Caco-2 (cell line): ENCODE data around the gene C20orf202. TPM values are rescaled to one million over a fixed set of nuclear protein-coding genes. Genes with fewer than 3 reads are reported as not detected.
"Not testable (repeated sequence)": the region's sequence is repeated elsewhere in the genome, so short reads cannot be mapped to it uniquely, and the experiment has no call there.

Source experiments
- BruUV-seq: library from RNA; stranded (reverse); fragments of 400-500 nt; replicated peaks from 2 replicates; lab custom pipeline; 2021; lab: Mats Ljungman, UMichigan
- CTCF ChIA-PET: fragments of 300-600 bp; sonication (Branson Sonifier 250); formaldehyde crosslinking; loops from one replicate; lab custom pipeline; 2022; ENCODE audit warnings: antibody characterized with exemption; lab: Charles Lee
- POLR2A ChIA-PET: fragments of 300-600 bp; sonication (Branson Sonifier 250); formaldehyde crosslinking; loops from one replicate; lab custom pipeline; 2022; ENCODE audit warnings: antibody characterized with exemption; lab: Charles Lee
- DNase-seq, 2 experiments: peaks; one replicate each; pipeline versions ENCODE4 v3.0.0 to v3.0.0-alpha.2; 2020 to 2022
- H3K27me3 ChIP-seq: replicated peaks from 2 replicates; pipeline ENCODE4 v1.6.0; 2011; ENCODE audit warnings: low read length; ENCODE audit not compliant: control insufficient read depth, insufficient read depth
- H3K36me3 ChIP-seq: 2 replicates; pipeline ENCODE4 v1.5.1; 2011; ENCODE audit warnings: low read length; ENCODE audit not compliant: control insufficient read depth, insufficient read depth
- H3K4me1 ChIP-seq: fragments of 250-450 bp; sonication (Bioruptor Pico); 2 replicates; pipeline ENCODE4 v1.5.1; 2020; ENCODE audit warnings: mild to moderate bottlenecking
- H3K4me3 ChIP-seq: 2 replicates; pipeline ENCODE4 v1.5.1; 2011; ENCODE audit warnings: low read depth, mild to moderate bottlenecking, control low read depth, low read length
- H3K9me3 ChIP-seq: fragments of 250-450 bp; sonication (Bioruptor Pico); 2 replicates; pipeline ENCODE4 v1.5.1; 2020; ENCODE audit warnings: mild to moderate bottlenecking, moderate library complexity
- H3K27ac Mint-ChIP-seq: one replicate; pipeline ENCODE4 v1.8.0; 2022; ENCODE audit warnings: mixed read lengths; ENCODE audit not compliant: unreplicated experiment
- H3K27me3 Mint-ChIP-seq: one replicate; pipeline ENCODE4 v1.8.0; 2022; ENCODE audit warnings: mixed read lengths; ENCODE audit not compliant: insufficient read depth, unreplicated experiment
- H3K36me3 Mint-ChIP-seq: one replicate; pipeline ENCODE4 v1.8.0; 2022; ENCODE audit warnings: mild to moderate bottlenecking, mixed read lengths; ENCODE audit not compliant: insufficient read depth, unreplicated experiment
- H3K4me1 Mint-ChIP-seq: one replicate; pipeline ENCODE4 v1.8.0; 2022; ENCODE audit warnings: low read depth, mixed read lengths; ENCODE audit not compliant: unreplicated experiment
- H3K4me3 Mint-ChIP-seq: one replicate; pipeline ENCODE4 v1.8.0; 2022; ENCODE audit warnings: mild to moderate bottlenecking, moderate library complexity, mixed read lengths; ENCODE audit not compliant: unreplicated experiment
- H3K9me3 Mint-ChIP-seq: one replicate; pipeline ENCODE4 v1.8.0; 2022; ENCODE audit warnings: mixed read lengths; ENCODE audit not compliant: unreplicated experiment
- CTCF ChIP-seq, 2 experiments: fragments of 200-600 bp in 1 of 2; IDR thresholded peaks; 1 replicate in 1 of 2; 2 replicates in 1 of 2; pipeline versions ENCODE4 v1.5.1 to v1.8.0; 2011 to 2022; ENCODE audit warnings: antibody characterized with exemption in 1 of 2, control low read depth in 1 of 2, inconsistent platforms in 1 of 2, low read depth in 1 of 2, low read length in 1 of 2, mild to moderate bottlenecking in 1 of 2, moderate library complexity in 1 of 2; ENCODE audit not compliant: insufficient read depth in 1 of 2, severe bottlenecking in 1 of 2, unreplicated experiment in 1 of 2
- intact Hi-C: fragments of 100-400 bp; cut with micrococcal nuclease; formaldehyde crosslinking; loops from one replicate; pipeline ENCODE4 v1.10.0; 2022; ENCODE audit not compliant: unreplicated experiment
- total RNA-seq: library from RNA; stranded (reverse); gene quantifications from 2 replicates; pipeline ENCODE4 v1.2.3, GENCODE V29; 2022

Gene C20orf202
- total RNA-seq, 1 experiment from 2014 or later: not detected

GRCh38 chr20:1214838-1215261, 11.6 kb downstream of the C20orf202 start:
- H3K4me3 Mint-ChIP-seq: no peak overlapping the region
- no peaks in the 10 kb centered on the region for H3K4me1 Mint-ChIP-seq
- H3K9me3 Mint-ChIP-seq: no peaks in the 10 kb centered on the region
- ChIA-PET POLR2A (no interaction called here), CTCF (no interaction called here)
- Histone ChIP-seq H3K27me3 (no peaks in the 10 kb centered on the region), H3K4me1 (0 out of 2 replicates have a peak, but pooled peaks cover 3% of the 10 kb centered on the region), H3K36me3 (no peaks in the 10 kb centered on the region), H3K9me3 (no peaks in the 10 kb centered on the region), H3K4me3 (no peak overlapping the region)
- no peaks in the 10 kb centered on the region for H3K36me3 Mint-ChIP-seq
- no peak for TF ChIP-seq CTCF (IDR thresholded peaks at IDR 0.05; ENCODE audit: insufficient read depth in 1 of 2, low read depth in 1 of 2, low read length in 1 of 2, severe bottlenecking in 1 of 2, unreplicated experiment in 1 of 2)
- DNase-seq: no peak
- H3K27ac Mint-ChIP-seq: no peak overlapping the region
- peaks cover 10% of the 10 kb centered on the region for H3K27me3 Mint-ChIP-seq
- no TSS peak for BruUV-seq
- intact Hi-C loops: loop anchor here (10.0 kb wide), 1 partner anchor 260 kb away; no protein-coding TSS in a partner anchor

- ChIA-PET CTCF (no interaction called here), POLR2A (no interaction called here)
- Mint-ChIP-seq H3K27ac (no peak overlapping the region), H3K27me3 (peaks cover 7% of the 10 kb centered on the region), H3K9me3 (no peaks in the 10 kb centered on the region), H3K36me3 (no peaks in the 10 kb centered on the region), H3K4me1 (no peaks in the 10 kb centered on the region), H3K4me3 (no peak overlapping the region)
- H3K4me1 ChIP-seq: 0 out of 2 replicates have a peak, but pooled peaks cover 3% of the 10 kb centered on the region
- H3K4me3 ChIP-seq: no peak overlapping the region
- no peaks in the 10 kb centered on the region for H3K9me3 ChIP-seq
- BruUV-seq: no TSS peak
- no peaks in the 10 kb centered on the region for H3K36me3 ChIP-seq
- no peak for TF ChIP-seq CTCF (IDR thresholded peaks at IDR 0.05; ENCODE audit: insufficient read depth in 1 of 2, low read depth in 1 of 2, low read length in 1 of 2, severe bottlenecking in 1 of 2, unreplicated experiment in 1 of 2)
- no peaks in the 10 kb centered on the region for H3K27me3 ChIP-seq
- DNase-seq: no peak
- intact Hi-C loops: loop anchor here (10.0 kb wide), 1 partner anchor 261 kb away; no protein-coding TSS in a partner anchor
Measured at GRCh38 chr20:1215386-1216170, 12.3 kb downstream of the C20orf202 start.

- H3K9me3 Mint-ChIP-seq, H3K4me1 ChIP-seq, H3K4me3 ChIP-seq, H3K4me1 Mint-ChIP-seq, H3K36me3 ChIP-seq, BruUV-seq, H3K27ac Mint-ChIP-seq, H3K27me3 ChIP-seq, CTCF ChIA-PET, H3K4me3 Mint-ChIP-seq, POLR2A ChIA-PET, H3K9me3 ChIP-seq, H3K36me3 Mint-ChIP-seq: not testable (repeated sequence)
- peaks cover 13% of the 10 kb centered on the region for H3K27me3 Mint-ChIP-seq
- peak in 1 of 2 experiments; percentile 11 for DNase-seq
- intact Hi-C loops: loop anchor here (10.0 kb wide), 1 partner anchor 262 kb away; no protein-coding TSS in a partner anchor
Measured at GRCh38 chr20:1216527-1217427, 13.5 kb downstream of the C20orf202 start.

GRCh38 chr20:1222750-1223149, 19.5 kb downstream of the C20orf202 start:
- H3K4me1 Mint-ChIP-seq, POLR2A ChIA-PET, H3K9me3 ChIP-seq, H3K4me1 ChIP-seq, H3K4me3 Mint-ChIP-seq, H3K9me3 Mint-ChIP-seq, CTCF ChIA-PET, H3K27me3 ChIP-seq, BruUV-seq, H3K27ac Mint-ChIP-seq, intact Hi-C loops, H3K36me3 Mint-ChIP-seq, H3K36me3 ChIP-seq, DNase-seq, H3K4me3 ChIP-seq: not testable (repeated sequence)
- H3K27me3 Mint-ChIP-seq: peaks cover 14% of the 10 kb centered on the region
